Stimulated activated CD8-positive, alpha-beta memory T cell treated with anti-CD3 and anti-CD28 coated beads, Interleukin-15, amount 100 ng/mL, for 24 hours (primary cell): Measurements from ENCODE around the gene PDE7B.

ENCODE experiments used
- DNase-seq: peaks from one replicate; pipeline ENCODE4 v3.0.0-alpha.2; 2020; ENCODE audit warnings: low read depth

PDE7B gene

DNA sequence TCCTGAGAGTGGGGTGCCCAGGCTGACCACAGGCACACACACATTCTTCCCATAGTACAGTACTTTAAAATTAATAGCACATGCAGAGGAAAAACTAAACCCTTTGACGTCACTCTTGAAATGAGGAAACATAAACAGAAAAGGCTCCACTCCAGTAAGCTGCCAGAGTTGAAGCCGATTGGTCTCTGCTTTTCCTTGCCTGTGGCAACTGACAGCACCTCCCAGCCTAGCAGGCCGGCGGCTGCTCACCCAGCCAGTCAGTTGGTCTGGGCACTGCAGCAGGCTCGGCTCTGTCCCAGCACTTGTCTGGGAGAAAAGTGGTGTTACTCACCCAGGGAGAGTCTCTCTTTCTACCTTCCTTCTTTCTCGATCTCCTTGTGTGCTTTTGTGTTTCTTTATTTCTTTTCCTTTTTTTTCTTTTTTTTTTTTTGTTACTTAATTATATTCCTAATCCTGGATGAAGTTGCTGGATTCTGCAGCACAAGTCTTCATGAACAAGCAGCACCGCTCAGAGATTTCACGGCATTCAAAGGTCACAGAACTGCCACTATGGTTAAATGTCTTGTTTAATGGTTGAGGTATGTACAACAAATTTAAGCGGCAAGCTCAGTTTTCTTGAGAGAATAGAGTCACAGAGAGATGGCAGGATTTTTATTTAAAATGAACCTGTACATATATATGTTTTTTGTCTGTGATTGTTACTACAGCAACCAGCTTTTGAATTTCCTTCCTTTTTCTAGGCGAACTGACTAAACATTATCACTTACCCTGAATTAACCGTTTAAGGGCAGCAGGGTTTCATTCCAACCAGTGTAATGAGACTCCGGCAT lies at the start of gene PDE7B:
TSS of gene PDE7B (plus strand) at position 260 of the 830 bp plus-strand sequence.
- no peak for DNase-seq

DNA sequence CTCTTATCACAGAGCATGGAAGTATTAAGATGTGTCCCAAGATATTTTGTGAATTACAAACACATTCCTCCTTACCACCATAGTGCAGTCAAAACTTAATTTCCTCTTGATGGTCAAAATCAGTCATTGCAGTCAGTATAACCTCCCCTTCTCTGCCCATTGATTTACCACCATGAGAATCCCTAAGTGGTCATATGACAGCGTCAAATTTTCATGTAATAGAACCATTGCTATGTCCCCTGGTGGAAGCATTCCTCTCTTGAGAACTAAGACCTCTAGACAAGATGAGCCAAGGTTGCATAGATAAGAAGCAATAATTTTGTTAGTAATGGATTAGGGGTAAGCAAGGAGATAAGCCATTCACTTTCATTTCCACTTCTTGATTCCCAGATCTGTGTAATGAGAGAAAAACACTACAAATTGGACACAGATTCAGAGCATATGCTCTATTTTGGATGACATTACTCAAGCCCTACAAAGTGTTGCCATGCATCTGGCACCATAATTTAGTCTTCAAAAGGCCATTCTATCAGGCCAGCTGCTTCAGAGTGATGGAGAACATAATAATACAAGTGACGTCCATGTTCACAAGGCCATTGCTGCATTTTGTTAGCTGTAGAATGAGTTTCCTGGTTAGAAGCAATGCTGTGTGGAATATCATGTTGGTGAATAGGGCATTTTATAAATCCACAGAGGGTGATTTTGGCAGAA lies 49.6 kb upstream of the PDE7B start:
- DNase-seq: no peak

DNA sequence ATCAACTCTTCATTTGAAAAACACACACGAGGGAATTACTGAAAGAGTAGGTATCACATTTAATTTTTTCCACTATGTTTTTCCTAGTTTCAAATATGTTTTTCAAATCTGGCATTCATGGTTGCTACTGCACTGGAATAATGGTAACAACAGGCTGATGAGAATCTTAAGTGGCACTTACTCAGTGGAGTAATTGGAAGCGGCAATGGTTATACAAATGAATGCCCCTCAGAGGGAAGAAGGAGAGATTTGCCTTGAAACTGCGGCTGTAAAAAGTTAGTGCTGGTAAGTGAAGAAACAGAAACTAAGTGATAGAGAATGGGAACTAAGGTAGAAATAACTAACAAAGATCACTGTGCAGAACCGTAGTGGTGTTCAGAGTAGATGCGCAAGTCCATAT lies 41.0 kb upstream of the PDE7B start:
- no peak for DNase-seq

DNA sequence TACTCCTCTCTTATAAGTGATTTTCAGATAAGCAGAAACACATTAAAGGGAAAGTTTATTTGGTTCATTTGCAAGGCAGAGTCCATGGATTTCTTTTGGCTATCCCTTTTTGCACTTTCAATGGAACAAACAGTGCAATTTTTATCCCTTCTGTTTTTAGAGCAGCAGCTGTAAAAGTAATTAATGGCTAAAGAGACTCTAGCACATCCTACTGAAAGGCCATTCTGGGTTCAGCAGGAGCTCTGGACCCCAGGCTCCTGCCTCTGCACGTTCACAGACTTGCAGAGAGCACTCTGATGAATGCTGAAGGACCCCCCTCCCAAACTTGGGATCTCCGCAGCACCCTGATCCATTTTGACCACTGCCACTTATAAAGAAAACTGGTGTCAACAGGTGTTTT lies 40.3 kb upstream of the PDE7B start:
- no peak for DNase-seq

DNA sequence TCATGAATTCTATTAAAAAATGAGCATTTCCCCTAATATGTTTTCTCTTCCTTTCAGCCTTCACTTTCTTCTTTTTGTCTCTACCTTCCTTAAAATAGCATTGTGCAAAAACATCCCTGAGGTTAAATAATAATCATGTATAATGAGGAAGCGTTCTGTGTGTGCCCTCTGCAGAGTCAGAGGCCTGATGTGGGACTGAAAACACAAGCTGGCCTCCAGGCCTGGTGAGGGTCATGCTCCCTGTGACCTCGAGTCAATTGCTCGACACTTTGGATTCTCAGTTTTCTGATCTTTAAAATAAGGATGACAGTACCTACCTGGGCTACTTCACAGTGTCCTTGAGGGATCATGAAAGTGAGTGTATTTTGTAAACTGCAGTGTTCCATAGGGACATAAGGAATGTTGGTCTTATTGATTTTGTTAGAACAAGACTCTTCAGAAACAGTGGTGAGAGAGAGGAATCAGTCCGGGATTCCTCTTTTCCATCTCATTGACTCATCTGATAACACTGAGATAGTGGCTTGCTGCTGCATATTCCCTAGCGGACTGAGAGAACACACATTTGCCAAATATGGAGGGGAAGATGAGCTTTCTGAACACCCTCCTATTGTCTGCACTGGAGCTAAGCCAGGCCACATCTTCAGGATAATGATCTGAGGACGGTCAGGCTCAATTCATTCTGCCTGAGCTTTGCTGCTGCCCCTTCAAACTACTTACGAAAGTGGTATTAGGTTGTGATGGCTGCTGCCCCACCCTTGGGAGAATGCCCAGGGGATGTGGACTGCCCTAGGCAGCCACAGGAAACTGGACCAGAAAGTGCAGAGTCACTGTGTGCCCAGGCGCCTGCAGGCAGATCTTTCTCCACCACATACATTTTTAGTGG lies 39.6 kb upstream of the PDE7B start:
- no peak for DNase-seq

DNA sequence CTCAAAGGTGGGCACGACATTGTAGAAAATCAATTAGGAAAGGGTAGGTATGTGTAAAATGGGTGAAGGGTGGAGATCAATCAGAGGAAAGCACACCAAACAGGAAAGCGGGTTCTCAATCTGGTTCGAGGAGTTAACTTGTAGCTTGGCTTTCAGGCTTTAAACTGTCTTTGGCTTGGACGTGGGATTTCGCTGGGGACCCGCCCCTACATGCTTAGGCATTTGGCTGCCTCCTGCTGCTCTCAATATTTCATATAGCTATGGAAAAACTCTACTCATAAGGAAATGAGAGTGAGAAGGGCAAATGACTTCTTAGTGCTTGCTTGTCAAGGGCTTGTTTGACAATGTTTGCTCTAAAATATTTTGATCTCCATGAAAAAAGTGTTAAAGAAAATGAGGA lies 38.1 kb upstream of the PDE7B start:
- no peak for DNase-seq

DNA sequence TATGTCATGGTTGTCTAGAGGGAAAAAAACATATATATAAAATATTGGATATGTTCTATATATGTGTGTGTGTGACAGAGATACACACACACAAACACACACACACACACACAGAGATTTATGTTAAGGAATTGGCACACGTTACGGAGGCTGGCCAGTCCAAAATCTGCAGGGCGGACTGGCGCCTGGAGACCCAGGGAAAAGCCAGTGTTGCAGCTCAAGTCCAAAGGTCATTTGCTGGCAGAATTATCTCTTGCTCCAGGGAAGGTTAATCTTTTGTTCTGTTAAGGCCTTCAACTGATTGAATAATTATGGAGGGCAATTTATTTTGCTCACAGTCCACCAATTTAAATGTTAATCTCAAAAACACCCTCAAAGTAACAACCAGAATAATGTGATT lies 37.5 kb upstream of the PDE7B start:
- no peak for DNase-seq

DNA sequence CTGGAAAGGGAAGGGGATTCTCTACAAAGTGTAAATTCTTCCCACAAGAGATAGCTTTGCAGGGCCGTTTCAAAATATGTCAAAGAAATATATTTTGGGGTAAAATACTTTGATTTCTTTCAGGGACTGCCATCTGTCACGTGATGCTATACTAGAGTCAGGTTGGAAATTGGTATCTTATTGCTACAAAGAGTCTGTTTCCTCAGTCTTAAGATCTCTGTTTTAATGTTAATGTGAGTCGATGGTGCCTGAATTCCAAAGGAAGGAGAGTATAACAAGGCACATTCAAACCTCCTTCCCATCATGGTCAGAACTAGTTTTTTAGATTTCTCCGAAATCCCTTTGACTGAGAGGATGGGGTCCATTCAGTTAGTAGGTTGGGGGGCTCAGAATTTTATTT lies 36.3 kb upstream of the PDE7B start:
- DNase-seq: no peak

DNA sequence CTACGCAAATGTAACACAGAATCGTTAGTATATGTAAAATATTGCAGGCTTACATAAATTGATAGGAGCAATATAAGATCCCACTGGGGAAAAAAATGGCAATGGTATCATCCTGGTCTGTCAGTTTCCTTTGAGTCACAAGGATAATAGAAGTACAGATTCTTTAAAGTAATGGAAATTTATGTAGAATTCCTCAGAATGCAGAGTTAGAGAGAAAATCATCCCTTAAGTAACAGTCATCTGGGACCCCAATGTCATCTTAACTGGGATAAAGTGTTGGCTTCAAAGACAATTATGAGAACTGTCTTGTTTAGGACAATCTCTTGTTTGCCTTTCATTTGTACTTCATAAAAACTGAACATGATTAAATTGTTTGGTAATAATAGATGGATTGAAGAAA lies 34.5 kb upstream of the PDE7B start:
- DNase-seq: no peak

DNA sequence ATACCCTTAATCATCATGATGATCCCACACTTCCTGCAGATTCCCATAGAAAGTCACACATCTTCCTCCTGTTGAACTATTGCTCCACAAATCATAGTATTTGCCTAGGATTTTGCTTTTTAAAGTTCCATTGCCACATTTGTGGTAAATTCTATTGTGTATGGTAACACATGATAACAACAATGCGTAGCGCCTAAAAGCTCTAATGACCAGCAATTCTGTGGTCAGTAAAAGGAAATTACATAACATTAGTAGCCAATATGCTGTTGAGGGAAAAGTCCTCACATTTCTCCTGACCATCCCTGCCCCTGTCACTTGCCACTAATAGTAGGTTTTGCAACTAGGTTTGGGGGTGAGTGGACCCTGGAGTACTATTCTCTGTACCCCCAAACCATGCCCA lies 31.8 kb upstream of the PDE7B start:
- DNase-seq: no peak

DNA sequence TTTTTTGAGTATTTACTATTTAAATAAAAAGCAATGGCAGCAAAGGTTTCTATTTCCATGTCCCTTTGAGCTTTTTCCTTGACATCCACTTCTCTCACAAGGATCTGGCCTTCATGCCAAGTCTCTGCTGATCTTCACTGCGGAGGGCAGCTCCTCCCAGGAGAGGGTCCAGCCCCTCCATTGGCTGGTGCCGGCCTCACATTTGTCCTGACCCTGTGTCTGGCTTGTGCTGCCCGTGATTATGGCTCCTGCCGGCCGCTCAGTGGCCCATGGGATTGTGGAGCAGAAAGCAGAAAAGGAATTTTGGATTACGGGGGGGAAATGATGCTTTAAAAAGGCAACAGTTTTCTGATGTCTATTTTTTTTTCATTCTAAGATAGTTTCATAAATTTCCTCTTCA lies 31.2 kb upstream of the PDE7B start:
- DNase-seq: no peak

DNA sequence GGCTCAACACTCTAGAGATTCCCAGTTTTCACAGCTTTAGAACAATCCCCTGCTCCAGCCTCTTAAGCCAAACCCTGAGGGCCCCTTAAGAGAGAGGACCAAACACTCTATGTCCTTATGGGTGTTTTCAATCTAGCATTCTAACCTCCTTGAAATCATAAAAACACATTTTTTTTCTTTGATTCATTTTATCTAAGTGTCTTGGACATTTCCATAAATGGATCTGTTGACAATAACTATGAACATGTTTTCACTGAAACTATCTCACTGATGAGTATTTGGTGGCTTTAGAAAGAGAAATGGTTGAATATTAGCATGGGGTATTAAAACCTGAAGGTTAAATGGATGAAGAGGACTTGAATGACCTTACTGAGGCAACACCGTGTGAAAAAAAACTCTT lies 27.6 kb upstream of the PDE7B start:
- no peak for DNase-seq

DNA sequence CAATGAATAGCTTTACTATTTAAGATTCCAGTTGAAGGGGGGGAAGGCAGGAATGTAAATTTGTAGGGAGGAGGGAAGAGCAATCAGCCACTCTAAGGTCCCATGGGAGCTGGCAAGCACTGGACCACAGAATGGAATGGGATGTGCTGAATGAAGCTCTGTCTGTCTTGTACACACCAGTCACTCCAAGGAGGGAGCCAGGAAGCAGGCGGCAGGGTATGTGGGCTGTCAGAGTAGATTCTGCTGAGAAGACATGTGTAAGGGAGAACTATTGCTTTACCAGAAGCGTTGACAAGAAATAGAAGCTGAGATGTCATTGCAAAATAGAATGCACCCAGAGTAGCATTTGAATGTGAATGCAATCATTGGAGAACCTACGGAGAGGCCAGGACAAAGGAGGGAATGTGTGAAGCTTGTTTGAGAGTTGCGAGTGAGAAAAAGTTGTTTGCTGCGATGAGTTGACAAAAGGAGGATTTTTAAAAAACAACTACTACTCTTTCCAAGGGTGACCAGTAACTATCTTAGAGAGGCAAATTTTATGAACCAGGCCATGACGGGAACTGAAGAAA lies 25.2 kb upstream of the PDE7B start:
- no peak for DNase-seq

DNA sequence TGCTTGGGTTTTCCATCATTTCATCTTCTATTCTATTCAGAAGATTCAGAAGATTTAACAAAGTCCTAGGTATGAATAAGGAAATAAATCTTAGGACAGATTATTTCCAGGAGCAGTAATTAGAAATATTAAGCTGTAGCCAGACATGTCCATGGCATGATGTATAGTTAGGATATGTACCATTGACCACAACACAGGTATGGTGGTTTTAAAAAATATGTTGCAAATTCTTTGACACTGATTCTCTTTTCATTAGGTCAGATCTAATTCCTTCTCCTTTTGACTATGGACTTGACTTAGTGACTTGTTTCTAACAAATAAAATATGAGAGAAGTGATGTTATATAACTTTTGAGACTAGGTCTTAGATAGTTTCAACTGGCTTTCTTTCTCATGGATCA lies 23.5 kb upstream of the PDE7B start:
- DNase-seq: no peak

DNA sequence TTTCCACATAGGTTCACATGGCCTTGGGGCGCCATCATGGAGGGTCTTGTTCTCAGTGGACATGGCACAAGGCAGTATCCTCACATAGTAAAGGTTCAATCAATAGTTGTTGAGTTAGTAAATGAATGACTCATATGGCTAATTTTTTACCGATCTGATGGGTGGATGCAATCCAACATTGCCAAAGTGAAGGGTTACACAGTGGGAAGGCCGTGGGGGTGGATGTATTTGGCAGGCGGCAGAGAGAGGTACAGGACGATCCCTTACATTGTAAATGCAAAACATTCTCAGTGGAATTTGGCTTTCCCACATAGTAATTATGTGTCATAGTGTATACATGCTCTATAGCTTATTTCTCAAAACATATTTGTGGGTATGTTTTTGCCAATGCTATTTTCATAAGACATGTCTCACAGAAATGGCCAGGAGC lies 21.0 kb upstream of the PDE7B start:
- no peak for DNase-seq

DNA sequence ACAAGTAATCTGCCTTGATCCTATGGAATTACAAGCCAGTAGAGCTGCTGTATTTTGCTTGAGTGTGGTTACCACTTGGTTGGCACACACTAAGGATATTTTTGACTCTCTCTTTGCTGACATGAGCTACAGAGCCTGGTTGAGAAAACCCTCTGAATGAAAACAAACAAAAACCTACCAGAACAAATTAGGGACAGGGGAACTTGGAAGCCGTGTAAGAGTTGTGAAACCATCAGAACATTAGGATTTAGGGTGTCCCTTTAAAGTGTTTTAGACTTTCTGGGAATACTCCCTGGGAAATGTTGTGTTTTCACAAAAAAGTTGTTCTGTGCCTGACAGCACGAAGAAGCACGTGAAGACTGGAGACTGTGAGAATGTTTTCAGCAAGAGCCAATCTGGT lies 20.5 kb upstream of the PDE7B start:
- no peak for DNase-seq

DNA sequence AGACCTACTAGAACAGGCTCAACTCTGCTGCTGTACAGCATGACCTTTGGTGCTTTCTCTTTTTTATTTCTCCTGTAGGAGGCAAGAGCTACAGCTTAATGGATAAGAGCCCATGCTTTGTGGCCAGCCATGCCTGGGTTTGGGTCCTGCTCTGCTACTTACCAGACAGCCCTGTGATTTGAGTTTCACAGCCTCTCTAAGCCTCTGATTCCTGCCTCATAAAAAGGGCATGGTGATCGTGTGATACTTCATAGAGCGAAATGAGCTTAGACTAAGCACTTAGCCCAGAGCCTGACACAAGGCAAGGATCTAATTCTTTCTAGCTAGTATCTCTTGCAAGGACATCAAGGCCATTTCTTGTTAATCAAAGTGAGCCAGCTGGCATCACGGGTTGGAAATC lies 19.3 kb upstream of the PDE7B start:
- DNase-seq: no peak

DNA sequence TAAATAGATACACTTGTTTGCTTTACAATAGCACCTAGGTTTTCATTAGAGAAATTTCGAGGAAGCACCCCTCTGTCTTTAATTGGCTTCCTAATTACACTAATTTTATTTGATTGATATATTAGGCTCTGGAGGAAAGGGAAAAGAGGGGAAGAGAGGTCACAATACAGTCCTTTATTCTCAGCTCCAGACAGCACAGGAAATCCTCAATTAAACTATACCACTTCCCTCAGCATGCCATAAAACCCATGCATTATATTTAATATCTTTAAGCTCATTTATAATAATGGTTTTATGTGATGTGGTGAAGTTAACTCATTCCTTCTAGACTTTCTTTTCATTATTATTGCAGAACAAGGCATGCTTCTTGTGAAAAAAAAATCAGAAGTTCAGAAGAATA lies 17.7 kb upstream of the PDE7B start:
- DNase-seq: no peak

DNA sequence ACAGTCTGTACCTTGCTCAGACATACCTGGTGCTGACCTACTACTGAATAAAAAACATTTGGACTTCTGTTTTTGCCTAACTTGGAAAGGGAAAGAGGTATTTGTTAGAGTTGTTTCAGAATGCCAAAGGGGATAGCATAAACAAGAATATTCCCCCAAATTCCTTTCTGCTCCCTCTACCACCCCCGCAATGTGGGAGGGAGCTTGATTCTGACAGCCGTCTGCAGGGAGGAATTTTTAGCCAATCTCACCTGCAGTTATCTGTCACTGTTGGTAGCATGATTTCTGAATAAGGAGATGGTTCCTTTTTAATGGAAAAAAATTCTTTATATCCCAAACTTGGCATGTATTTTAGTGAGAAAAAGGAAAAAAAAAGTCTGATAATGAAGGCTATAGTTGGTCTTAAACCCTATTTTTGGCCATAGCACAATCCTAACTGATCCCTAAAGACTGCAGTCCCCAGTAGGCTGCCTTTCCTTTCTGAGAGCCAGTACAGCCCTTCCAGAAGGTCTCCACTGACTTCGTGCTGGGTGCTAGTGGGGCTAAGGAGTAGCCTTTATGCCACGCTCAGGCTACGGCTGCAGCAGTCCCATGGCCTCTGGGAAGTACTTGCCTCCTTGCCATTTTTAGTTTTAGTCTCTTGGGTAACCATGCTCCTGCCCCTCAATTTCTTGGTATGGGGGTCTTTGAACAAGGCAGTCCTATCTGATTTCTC lies 13.6 kb upstream of the PDE7B start:
- no peak for DNase-seq

DNA sequence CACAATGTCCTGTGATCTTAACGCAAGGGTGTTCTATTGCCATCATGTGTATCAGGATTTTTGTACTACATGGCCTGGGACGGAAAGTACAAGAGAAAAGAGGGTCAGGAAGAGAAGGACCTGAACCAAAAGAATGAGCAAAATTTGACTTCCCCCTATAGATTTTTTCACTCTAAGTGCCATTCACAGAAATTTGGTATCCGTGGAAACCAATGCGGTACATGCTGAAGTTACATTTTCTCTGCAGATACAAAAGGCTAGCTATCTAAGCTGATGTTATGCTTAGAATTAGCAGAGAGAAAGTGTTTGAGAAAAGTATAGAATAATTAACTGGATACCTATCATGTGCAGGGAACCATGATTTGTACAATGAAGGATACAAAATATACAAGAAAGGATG lies 12.4 kb upstream of the PDE7B start:
- DNase-seq: no peak

DNA sequence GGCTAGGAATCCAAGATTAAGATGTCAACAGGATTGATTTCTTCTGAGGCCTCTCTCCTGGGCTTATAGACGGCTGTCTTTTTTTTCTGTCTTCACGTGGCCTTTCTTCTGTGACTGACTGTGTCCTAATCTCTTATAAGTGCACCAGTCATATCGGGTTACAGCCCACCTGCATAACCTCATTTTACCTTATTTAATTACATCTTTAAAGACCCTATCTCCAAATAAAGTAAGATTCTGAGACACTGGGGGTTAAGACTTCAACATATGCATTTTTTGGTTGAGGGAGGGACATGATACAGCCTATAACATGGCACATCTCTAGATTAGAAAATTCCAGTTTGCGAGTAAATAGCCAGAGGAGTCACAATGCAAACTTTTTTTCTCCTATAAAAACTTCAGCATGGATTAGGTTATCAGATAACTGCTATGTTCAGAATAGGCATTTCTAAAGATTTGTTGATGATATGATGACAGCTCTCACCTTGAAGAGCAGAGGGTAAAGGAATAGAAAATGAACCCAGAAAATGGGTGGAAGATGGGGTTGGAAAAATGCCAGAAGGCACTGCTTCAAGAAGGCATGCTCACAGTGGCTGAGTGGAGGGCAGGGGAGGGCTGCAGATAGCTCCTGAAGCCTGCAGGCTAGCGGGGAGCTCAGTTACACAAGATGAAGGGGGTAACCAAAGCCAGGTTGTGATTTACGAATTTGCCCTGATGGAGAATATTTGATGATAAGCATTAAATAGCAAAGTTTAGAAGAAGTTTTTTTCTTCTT lies 8.7 kb upstream of the PDE7B start:
- DNase-seq: no peak
